Nephron (organoid): ENCODE data around the gene PSMB7.

Experiments used
- H3K27ac Mint-ChIP-seq, 3 experiments: 2 replicates each; pipeline ENCODE4 v1.8.0; 2020; ENCODE audit warnings: mixed read lengths in 3 of 3, mild to moderate bottlenecking in 2 of 3, moderate library complexity in 1 of 3
- H3K27me3 Mint-ChIP-seq: 2 replicates; pipeline ENCODE4 v1.8.0; 2021; ENCODE audit warnings: low read depth, mild to moderate bottlenecking, moderate library complexity, mixed read lengths
- H3K36me3 Mint-ChIP-seq: 2 replicates; pipeline ENCODE4 v1.8.0; 2020; ENCODE audit warnings: low read depth, mixed read lengths
- H3K4me1 Mint-ChIP-seq: 2 replicates; pipeline ENCODE4 v1.8.0; 2020; ENCODE audit warnings: mixed read lengths
- H3K4me3 Mint-ChIP-seq, 3 experiments: 2 replicates each; pipeline ENCODE4 v1.8.0; 2020; ENCODE audit warnings: mild to moderate bottlenecking in 3 of 3, mixed read lengths in 3 of 3, moderate library complexity in 2 of 3
- H3K9me3 Mint-ChIP-seq: 2 replicates; pipeline ENCODE4 v1.8.0; 2020; ENCODE audit warnings: mixed read lengths
- TF ChIP-seq, protein P1 (sequence below), 3 experiments: fragments of 200-600 bp; sonication (generic); IDR thresholded peaks; one replicate each; pipeline ENCODE4 v1.5.0; 2021; ENCODE audit warnings: antibody characterized with exemption in 3 of 3; ENCODE audit not compliant: unreplicated experiment in 3 of 3

Gene PSMB7

DNA sequence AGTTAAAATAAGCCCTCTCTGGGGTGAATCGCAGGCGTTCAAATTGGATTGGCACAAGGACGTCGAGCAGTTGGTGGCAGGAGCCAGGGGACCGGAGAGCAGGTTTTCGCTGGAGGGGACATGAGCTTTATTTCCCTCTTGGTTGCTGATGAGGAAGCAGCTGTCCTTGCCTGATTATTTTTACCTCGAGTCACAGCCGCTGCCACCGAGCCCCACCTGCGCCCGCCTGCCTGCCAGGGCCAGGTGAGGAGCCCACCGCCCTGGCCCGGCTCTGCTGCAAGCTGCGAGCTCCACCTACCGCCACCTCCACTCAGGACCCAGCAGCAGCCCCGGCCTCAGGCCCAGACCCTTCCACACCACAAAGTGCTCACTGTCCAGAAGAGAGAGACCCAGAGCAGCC, 26.0 kb upstream of the PSMB7 start:
- TF ChIP-seq, protein P1, sequence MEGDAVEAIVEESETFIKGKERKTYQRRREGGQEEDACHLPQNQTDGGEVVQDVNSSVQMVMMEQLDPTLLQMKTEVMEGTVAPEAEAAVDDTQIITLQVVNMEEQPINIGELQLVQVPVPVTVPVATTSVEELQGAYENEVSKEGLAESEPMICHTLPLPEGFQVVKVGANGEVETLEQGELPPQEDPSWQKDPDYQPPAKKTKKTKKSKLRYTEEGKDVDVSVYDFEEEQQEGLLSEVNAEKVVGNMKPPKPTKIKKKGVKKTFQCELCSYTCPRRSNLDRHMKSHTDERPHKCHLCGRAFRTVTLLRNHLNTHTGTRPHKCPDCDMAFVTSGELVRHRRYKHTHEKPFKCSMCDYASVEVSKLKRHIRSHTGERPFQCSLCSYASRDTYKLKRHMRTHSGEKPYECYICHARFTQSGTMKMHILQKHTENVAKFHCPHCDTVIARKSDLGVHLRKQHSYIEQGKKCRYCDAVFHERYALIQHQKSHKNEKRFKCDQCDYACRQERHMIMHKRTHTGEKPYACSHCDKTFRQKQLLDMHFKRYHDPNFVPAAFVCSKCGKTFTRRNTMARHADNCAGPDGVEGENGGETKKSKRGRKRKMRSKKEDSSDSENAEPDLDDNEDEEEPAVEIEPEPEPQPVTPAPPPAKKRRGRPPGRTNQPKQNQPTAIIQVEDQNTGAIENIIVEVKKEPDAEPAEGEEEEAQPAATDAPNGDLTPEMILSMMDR (IDR thresholded peaks at IDR 0.05; ENCODE audit: unreplicated experiment in 3 of 3) = no peak
- no peak overlapping the region for H3K4me3 Mint-ChIP-seq
- H3K4me1 Mint-ChIP-seq = no peaks in the 10 kb centered on the region
- H3K27ac Mint-ChIP-seq = no peak overlapping the region
- no peaks in the 10 kb centered on the region for H3K36me3 Mint-ChIP-seq
- peaks cover 3% of the 10 kb centered on the region for H3K9me3 Mint-ChIP-seq
- peaks cover 48% of the 10 kb centered on the region for H3K27me3 Mint-ChIP-seq

- Mint-ChIP-seq H3K36me3 (no peaks in the 10 kb centered on the region), H3K27me3 (peaks cover 43% of the 10 kb centered on the region), H3K4me1 (no peaks in the 10 kb centered on the region), H3K4me3 (no peak overlapping the region), H3K27ac (no peak overlapping the region), H3K9me3 (peaks cover 3% of the 10 kb centered on the region)
- TF ChIP-seq, protein P1 (IDR thresholded peaks at IDR 0.05; ENCODE audit: unreplicated experiment in 3 of 3) = no peak
Measured at GRCh38 chr9:124440786-124441185, 25.5 kb upstream of the PSMB7 start.

DNA sequence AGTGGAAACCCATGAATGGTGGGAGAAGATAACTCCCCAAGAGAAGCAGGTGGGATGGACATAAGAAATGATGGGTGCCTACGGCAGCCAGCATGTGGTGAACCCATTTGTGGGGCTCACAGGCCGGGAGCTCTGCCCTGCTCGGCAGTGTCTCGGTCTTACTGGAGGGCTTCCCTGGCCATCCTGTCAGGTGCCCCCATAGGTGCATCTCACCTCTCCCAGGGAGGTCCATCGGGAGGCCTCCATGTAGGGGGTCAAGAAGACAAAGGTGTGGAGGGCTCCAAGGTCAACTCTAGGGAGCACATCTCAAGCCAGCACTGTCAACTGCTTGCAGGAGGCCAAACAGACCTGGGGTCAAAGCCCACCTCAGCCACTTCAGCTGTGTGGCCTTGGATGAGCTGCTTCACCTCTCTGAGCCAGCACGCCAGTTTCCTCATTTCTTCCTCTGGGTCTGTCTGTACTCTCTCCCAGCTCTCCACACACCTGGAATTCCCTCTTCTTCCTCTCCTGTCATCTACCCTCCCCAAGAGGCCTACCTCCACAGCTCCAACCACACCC, 24.5 kb upstream of the PSMB7 start:
- Mint-ChIP-seq H3K4me3 (no peak overlapping the region), H3K36me3 (no peaks in the 10 kb centered on the region), H3K27ac (no peak overlapping the region), H3K27me3 (peaks cover 35% of the 10 kb centered on the region), H3K9me3 (peaks cover 3% of the 10 kb centered on the region), H3K4me1 (no peaks in the 10 kb centered on the region)
- TF ChIP-seq, protein P1 (IDR thresholded peaks at IDR 0.05; ENCODE audit: unreplicated experiment in 3 of 3) = no peak

DNA sequence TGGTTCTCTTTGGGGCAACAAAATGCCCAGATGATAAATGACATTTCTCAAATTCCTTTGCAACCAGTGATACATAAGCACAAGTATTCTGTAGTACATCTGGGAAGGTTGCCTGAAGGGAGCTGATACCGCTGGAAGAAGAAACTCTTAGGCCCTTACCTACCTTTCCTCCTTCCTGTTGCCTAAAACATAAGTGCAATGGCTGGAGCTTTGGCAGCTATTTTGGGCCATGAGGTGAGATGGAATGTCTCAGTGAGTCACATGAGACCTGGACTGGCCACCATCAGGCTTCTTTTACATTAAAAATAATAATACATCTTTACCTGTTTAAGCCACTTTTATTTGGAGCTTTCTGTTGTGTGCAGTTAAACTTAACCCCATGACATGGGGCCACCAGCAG, 23.8 kb upstream of the PSMB7 start:
- Mint-ChIP-seq H3K27me3 (peaks cover 33% of the 10 kb centered on the region), H3K27ac (no peak overlapping the region), H3K4me1 (no peaks in the 10 kb centered on the region), H3K9me3 (peaks cover 3% of the 10 kb centered on the region), H3K36me3 (no peaks in the 10 kb centered on the region), H3K4me3 (no peak overlapping the region)
- TF ChIP-seq, protein P1 (IDR thresholded peaks at IDR 0.05; ENCODE audit: unreplicated experiment in 3 of 3) = no peak

- Mint-ChIP-seq H3K4me3 (no peak overlapping the region), H3K9me3 (peaks cover 3% of the 10 kb centered on the region), H3K4me1 (no peaks in the 10 kb centered on the region), H3K36me3 (no peaks in the 10 kb centered on the region), H3K27ac (no peak overlapping the region), H3K27me3 (peaks cover 35% of the 10 kb centered on the region)
- TF ChIP-seq, protein P1 (IDR thresholded peaks at IDR 0.05; ENCODE audit: unreplicated experiment in 3 of 3) = no peak
Measured at GRCh38 chr9:124438091-124438490, 22.8 kb upstream of the PSMB7 start.

GRCh38 chr9:124437086-124437485, 21.8 kb upstream of the PSMB7 start:
- Mint-ChIP-seq H3K36me3 (no peaks in the 10 kb centered on the region), H3K27me3 (peaks cover 35% of the 10 kb centered on the region), H3K4me3 (no peak overlapping the region), H3K27ac (no peak overlapping the region), H3K4me1 (no peaks in the 10 kb centered on the region), H3K9me3 (peaks cover 3% of the 10 kb centered on the region)
- TF ChIP-seq, protein P1 (IDR thresholded peaks at IDR 0.05; ENCODE audit: unreplicated experiment in 3 of 3) = no peak
